ENCODE results near the gene LILRB3. TPM values are rescaled to one million over a fixed set of nuclear protein-coding genes. Genes with fewer than 3 reads are reported as not detected.

LILRB3 gene
- not detected in 2 replicates for total RNA-seq

DNA sequence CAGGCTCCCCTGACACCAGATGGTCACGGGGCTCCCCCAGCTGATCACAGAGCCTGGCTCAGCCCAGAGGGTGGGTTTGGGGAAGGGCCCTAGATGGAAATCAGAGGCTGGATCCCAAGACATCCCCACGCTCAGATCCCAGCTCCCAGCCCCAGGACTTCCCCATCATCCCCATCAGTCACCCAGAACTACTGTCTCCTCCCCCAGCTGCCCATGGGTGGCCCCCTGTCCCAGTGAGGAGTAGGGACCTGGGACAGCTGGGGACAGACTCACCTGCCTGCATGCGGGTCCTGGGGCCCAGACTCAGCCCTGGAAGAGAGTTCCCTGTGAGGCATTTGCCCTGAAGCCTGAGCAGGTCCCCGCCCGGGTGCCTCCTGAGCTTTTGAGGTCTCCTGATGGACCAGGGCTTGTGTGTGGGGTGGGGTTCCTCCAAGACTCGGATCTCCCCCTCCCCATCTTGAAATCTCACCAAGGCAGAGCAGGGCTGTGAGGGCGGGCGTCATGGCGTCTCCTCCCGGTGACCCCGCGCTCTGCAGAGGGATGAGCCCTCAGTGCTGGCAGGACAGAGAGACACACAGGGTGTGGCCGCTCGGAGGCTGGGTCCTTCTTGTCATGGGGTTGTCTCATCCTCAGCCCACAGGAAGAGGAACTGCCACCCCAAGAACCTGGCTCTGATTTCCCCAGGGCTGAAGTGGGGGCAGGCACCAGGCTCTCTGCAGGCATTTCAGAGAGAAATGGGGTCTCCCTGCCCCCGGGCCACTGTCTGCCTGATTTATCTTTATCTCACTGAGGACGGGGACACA, at the start of gene LILRB3:
Gene LILRB3, minus strand, starts transcription at position 534 of the 803 bp plus-strand sequence. Its CDS starts 31 bp downstream, at position 503.

DNA sequence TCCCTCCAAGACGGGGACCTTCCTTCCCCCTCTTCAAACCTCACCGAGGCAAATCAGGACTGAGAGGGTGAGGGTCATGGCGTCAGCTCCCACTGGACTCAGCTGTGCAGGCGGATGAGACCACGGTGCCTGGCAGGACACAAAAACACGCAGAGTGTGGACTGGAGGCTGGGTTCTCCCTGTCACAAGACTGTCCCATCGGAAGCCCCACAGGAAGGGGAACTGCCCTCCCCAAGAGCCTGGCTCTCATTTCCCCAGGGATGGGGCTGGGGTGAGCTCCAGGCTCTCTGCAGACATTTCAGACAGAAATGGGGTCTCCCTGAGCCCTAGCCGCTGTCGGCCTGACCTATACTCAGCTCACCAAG, 34.3 kb upstream of the LILRB3 start, which contains the start of gene LILRB5:
Gene LILRB5, minus strand, starts transcription at position 158 of the 365 bp plus-strand sequence. Its CDS starts 80 bp downstream, at position 78.

GRCh38 chr19:54242646-54243045, 19.8 kb upstream of the LILRB3 start, which contains the start of gene LILRA6:
Gene LILRA6 (minus strand): TSS chr19:54242790.

GRCh38 chr19:54191011-54191810, 31.6 kb downstream of the LILRB3 start, which contains the start of gene TSEN34:
Gene TSEN34 (plus strand): TSS chr19:54191308. CDS start chr19:54191365, 57 bp downstream.

GRCh38 chr19:54189145-54189734, 33.6 kb downstream of the LILRB3 start, which contains the start of gene MBOAT7:
Gene MBOAT7 (minus strand): TSS chr19:54189580. CDS start chr19:54188508, 1,072 bp downstream.

DNA sequence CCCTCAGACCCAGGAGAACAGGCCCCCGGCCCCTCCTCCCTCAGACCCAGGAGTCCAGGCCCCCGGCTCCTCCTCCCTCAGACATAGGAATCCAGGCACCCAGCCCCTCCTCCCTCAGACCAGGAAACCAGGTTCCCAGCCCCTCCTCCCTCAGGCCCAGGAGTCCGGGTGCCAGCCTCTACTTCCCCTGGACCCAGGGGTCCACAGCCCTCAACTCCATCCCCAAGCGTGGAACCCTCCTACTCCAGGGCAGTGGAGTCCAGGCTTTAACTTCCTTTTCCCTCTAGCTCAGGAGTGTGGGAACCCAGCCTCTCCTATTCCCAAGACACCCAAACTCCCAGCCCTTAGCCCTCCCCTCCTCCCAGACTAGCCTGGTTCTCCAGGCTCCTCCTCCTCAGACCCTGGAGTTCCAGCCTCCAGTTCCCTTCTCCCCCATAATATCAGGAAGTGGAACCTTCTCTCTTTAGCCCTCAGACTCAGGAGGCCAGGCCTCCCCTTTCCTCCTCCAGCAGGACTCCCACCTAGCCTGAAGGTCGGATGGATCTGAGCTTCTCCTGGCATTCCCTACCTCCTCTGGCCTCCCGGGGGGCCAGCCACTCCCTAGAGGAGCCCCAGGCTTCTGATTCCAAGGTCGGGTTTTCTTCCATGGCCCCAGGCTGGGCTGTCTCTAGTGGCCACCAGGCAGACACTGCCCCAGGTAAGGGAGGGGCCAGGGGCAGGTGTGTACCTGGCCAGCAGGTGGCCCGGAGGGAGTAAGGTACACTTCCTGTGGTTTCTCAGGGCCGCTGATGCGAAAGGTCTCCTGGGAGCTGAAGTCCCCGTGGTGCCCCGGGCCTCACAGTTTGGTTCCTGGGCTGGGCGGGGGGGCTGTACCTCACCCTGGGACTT, 50.1 kb downstream of the LILRB3 start, which contains the start of gene TMC4:
Gene TMC4, minus strand, starts transcription at position 690 of the 888 bp plus-strand sequence. Its CDS starts 43 bp downstream, at position 647.

Other genes starting within 250 kb of the LILRB3 start
- 0.09 and 0.23 TPM in 2 replicates for gene CACNG6, start 231.4 kb downstream of the LILRB3 start, total RNA-seq
- gene VSTM1, start 159.1 kb downstream of the LILRB3 start, total RNA-seq = not detected in 2 replicates
- not detected in 2 replicates for gene TARM1, start 141.6 kb downstream of the LILRB3 start, total RNA-seq
- gene OSCAR, start 122.2 kb downstream of the LILRB3 start, total RNA-seq = 0.35 and 2.3 TPM in 2 replicates
- 15.9 and 35.4 TPM in 2 replicates for gene NDUFA3, start 120.2 kb downstream of the LILRB3 start, total RNA-seq
- 14.1 and 20.3 TPM in 2 replicates for gene TFPT, start 107.3 kb downstream of the LILRB3 start, total RNA-seq
- gene PRPF31, start 107.3 kb downstream of the LILRB3 start, total RNA-seq = 43.7 and 43.9 TPM in 2 replicates
- gene CNOT3, start 85.2 kb downstream of the LILRB3 start, total RNA-seq = 10.7 and 18.0 TPM in 2 replicates
- gene LENG1, start 63.3 kb downstream of the LILRB3 start, total RNA-seq = 6.3 and 7.8 TPM in 2 replicates
- 0.47 and 1.3 TPM in 2 replicates for gene TMC4, start 49.8 kb downstream of the LILRB3 start, total RNA-seq
- 64.2 and 66.3 TPM in 2 replicates for gene MBOAT7, start 33.4 kb downstream of the LILRB3 start, total RNA-seq
- 114 and 119 TPM in 2 replicates for gene TSEN34, start 31.7 kb downstream of the LILRB3 start, total RNA-seq
- gene RPS9, start 22.1 kb downstream of the LILRB3 start, total RNA-seq = 2,453 and 3,108 TPM in 2 replicates
- not detected in 2 replicates for gene LILRA6, start 19.8 kb upstream of the LILRB3 start, total RNA-seq
- not detected in 2 replicates for gene LILRB5, start 34.3 kb upstream of the LILRB3 start, total RNA-seq
- not detected in 2 replicates for gene LILRB2, start 58.1 kb upstream of the LILRB3 start, total RNA-seq
- gene LILRA5, start 90.2 kb upstream of the LILRB3 start, total RNA-seq = not detected in 2 replicates
- not detected in 2 replicates for gene LILRA4, start 116.2 kb upstream of the LILRB3 start, total RNA-seq
- not detected in 2 replicates for gene LAIR1, start 141.9 kb upstream of the LILRB3 start, total RNA-seq
- 0.23 TPM in 1 of 2 replicates, not detected in the other for gene TTYH1, start 192.5 kb upstream of the LILRB3 start, total RNA-seq
- 32.9 and 46.9 TPM in 2 replicates for gene LENG8, start 226.2 kb upstream of the LILRB3 start, total RNA-seq
- gene LENG9, start 240.8 kb upstream of the LILRB3 start, total RNA-seq = 10.2 and 11.6 TPM in 2 replicates

Measured in pericardium fibroblast (primary cell).